K562 treated with DMSO at 1 percent for 12 hours (cell line): Measurements from ENCODE around the gene MYOCD. TPM values are rescaled to one million over a fixed set of nuclear protein-coding genes. Genes with fewer than 3 reads are reported as not detected.

ENCODE experiments used
- total RNA-seq: library from RNA; unstranded; fragments of 300-600 nt; gene quantifications from 2 replicates; pipeline ENCODE4 v1.2.3, GENCODE V29; 2022; ENCODE audit not compliant: insufficient read depth

MYOCD gene, protein sequence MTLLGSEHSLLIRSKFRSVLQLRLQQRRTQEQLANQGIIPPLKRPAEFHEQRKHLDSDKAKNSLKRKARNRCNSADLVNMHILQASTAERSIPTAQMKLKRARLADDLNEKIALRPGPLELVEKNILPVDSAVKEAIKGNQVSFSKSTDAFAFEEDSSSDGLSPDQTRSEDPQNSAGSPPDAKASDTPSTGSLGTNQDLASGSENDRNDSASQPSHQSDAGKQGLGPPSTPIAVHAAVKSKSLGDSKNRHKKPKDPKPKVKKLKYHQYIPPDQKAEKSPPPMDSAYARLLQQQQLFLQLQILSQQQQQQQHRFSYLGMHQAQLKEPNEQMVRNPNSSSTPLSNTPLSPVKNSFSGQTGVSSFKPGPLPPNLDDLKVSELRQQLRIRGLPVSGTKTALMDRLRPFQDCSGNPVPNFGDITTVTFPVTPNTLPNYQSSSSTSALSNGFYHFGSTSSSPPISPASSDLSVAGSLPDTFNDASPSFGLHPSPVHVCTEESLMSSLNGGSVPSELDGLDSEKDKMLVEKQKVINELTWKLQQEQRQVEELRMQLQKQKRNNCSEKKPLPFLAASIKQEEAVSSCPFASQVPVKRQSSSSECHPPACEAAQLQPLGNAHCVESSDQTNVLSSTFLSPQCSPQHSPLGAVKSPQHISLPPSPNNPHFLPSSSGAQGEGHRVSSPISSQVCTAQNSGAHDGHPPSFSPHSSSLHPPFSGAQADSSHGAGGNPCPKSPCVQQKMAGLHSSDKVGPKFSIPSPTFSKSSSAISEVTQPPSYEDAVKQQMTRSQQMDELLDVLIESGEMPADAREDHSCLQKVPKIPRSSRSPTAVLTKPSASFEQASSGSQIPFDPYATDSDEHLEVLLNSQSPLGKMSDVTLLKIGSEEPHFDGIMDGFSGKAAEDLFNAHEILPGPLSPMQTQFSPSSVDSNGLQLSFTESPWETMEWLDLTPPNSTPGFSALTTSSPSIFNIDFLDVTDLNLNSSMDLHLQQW
- not detected in 2 replicates for total RNA-seq

DNA sequence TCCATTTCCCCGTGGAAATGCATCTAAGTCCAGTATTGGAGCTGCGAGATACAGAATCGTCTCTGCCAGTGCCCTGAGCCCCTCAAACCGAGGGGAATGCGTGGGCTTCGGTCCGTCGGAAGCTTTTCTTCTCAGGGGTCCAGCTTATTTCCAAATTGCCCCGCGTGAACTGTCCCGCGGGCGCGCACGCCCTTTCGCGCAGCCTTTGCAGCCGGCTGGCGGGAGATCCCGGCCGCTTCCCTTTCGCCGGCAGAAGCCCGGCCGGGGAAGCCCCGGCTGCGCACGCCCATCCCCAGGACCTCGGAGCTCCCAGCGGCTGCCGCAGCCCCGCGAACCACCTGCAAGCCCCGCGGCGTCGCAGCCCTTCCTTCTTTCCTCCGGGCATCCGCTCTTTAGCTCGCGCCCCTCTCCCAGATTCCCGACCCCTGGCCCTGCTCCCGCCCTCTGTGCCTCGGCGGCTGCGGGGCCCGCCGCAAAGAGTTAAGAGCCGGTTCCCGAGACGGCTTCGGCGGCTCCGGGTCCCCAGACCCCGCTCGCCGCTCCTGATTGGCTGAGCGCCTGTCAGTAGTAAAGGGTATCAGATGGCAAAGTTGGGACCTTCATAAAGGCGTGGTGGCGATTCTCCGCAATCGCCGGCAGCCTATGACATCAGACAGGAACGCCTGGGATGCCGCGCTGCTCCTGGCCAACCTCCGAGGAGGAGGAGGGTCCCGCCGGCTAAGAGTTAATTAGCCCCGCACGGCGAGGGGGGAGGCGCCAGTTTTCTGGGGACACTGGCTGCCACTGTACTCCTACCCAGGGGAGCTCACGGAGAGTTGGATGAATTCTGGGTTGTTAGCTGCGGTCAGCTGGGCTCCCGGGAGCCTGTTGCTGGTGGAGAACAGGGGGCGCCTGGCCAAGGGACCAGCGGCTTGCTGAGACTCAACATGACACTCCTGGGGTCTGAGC lies at the start of gene MYOCD:
TSS of gene MYOCD (plus strand) at position 628 of the 948 bp plus-strand sequence. CDS start at position 927, 299 bp downstream.

DNA sequence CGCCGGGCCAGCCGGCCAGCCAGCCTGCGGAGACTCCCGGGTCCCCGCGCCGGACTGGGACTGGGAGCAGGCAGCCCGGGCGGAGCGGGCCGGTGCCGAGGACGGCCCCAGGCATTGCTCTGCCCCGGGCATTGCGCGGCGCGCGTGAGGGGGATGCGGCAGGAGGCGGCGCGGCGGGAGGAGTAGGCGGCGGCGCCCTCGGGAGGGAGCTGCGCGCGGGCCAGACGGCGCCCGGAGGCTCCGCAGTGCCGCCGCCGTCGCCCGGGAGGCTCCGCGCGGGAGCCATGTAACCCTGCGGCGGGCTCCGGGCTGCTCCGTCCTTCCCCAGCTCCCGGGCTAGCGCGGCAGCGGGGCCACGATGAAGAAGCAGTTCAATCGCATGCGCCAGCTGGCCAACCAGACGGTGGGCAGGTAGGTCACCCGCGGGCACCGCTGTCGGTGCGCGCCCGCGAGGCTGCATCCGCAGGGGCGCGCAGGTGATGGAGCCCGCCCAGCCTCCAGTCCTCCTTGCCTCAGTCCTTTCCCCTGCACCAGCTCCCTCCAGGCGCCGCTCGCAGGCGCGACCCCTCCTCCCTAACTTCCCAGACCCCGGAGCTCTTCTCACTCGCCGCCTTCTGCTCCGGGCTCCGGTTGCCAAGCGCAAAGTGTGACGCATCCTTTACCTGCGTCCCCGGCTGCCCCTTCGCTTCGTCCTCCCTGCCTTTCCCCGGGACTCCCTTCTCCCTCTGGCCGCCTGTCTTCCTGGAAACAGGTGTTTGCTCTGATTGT lies 124.0 kb downstream of the MYOCD start, which contains the start of gene ARHGAP44:
TSS of gene ARHGAP44 (plus strand) at position 18 of the 768 bp plus-strand sequence. CDS start at position 359, 341 bp downstream.

Other genes with a start within 250 kb of the MYOCD start
- 0.41 TPM in 1 of 2 replicates, not detected in the other for gene ARHGAP44, start 123.6 kb downstream of the MYOCD start, total RNA-seq